ENCODE data around the gene GRK2. TPM values are rescaled to one million over a fixed set of nuclear protein-coding genes. Genes with fewer than 3 reads are reported as not detected.

The GRK2 gene
- total and polyA plus RNA-seq, 9 of the 15 experiments (the other 6 are each of a cell fraction or from before 2014, with no cell fraction given), result 0.24 to 95.8 (median 56.5) TPM

DNA sequence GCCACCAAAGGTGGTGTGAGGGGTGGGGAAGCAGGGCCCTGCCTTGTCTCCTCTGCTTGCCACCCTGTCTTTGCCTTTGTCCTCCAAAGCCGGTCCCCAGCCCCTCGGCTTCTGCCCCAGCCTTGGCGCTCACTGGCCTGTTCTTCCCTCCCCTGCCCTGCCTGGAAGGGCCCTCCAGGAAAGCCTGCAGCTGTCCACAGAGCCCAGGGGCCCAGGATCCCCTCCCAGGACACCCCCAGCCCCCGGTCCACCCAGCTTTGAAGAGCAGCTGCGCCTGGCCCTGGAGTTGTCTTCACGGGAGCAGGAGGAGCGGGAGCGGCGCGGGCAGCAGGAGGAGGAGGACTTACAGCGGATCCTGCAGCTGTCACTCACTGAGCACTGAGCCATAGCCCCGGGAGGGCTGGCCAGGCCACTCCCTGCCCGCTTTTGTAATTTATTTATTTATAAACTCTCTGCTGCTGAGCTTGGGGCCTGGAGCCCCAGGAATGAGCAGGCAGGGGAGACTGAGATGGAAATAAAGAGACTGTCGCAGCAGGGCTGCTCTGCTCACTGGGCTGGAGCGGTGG, 35.8 kb downstream of the GRK2 start (continued):
- TF ChIP-seq STAG1 (CRISPR knock-in tag; IDR thresholded peaks at IDR 0.05; ENCODE audit: borderline replicate concordance) (no peak), CHCHD3 (CRISPR knock-in tag; IDR thresholded peaks at IDR 0.05) (no peak), NCOA6 (IDR thresholded peaks at IDR 0.05) (no peak), NONO (IDR thresholded peaks at IDR 0.05; ENCODE audit: low read depth in 2 of 2, low read length in 1 of 2) (no peak), DACH1 (IDR thresholded peaks at IDR 0.05; ENCODE audit: partially characterized antibody) (no peak), KDM2B (CRISPR knock-in tag; IDR thresholded peaks at IDR 0.05) (no peak)

DNA sequence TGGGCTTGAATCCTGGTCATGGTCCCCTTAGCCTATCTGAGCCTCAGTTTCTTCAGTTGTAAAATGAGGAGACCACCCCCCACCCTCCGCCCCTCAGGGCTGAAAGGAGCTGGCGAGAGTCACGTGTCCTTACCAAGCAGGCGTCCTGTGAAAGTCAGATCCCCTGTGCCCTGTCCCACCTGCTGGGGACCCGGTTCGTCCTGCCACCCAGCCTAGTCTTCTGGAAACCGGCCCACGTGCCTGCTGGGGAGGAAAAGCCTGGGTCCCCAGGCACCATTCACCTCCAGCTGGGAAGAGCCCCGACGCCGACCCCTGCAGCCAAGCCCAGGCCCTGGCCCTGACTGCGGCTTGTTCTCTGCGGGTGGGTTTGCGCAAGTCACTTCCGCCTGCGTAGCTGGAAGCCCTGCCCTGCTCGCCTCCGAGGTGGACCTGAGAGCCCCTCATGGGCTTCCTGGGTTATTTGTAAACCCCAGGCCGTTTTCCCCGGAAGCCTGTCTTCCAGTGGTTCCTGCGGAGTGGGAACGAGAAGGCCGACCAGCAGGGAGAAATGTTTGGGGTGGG, 36.4 kb downstream of the GRK2 start:
- in situ Hi-C loops (cut with MboI), result no loop called here
- ATAC-seq (no peak), FAIRE-seq (no peak), DNase-seq (ENCODE audit: extremely low read depth in 1 of 4, low spot score in 3 of 4) (no peak)
- BruUV-seq (replicated peaks), result no TSS peak
- no peak overlapping the region for H2AFZ ChIP-seq (ENCODE audit: low read depth, low read length)
- intact Hi-C loops (cut with micrococcal nuclease), result no loop called here
- no peaks in the 10 kb centered on the region for H3K27me3 ChIP-seq (ENCODE audit: control insufficient read depth in 2 of 2, insufficient read depth in 2 of 2, low read length in 2 of 2)
- H3K4me3 ChIP-seq, result no peak overlapping the region
- no peaks in the 10 kb centered on the region for H4K20me1 ChIP-seq (replicated peaks; ENCODE audit: control insufficient read depth, insufficient read depth, low read length)
- no peak overlapping the region for H3K4me2 ChIP-seq (ENCODE audit: insufficient read depth, low read length)
- 88% methylated on average over 22 of the region's 23 CpGs for WGBS (ENCODE audit: insufficient coverage, low coverage, missing lambda C conversion rate)
- no peaks in the 10 kb centered on the region for H3K9me1 ChIP-seq (ENCODE audit: control insufficient read depth, insufficient read depth, low read length)
- no peak overlapping the region for H3K9ac ChIP-seq (ENCODE audit: insufficient read depth in 1 of 2, low read depth in 2 of 2, low read length in 2 of 2)
- ChIA-PET CTCF (ENCODE audit: low intra/inter-chr PET ratio) (no interaction called here), POLR2A (interaction anchor here (0.7 to 2.1 kb wide), 2 partner anchors 9 to 12 kb away, joined by 3 to 10 read pairs; no protein-coding TSS in a partner anchor)
- H3K36me3 ChIP-seq (ENCODE audit: control insufficient read depth, insufficient read depth, low read length), result peaks cover 43% of the 10 kb centered on the region; the same call in 2 of the 3 replicates
- H3K4me1 ChIP-seq (replicated peaks in 1 of 2; ENCODE audit: control insufficient read depth in 2 of 2, insufficient read depth in 2 of 2, low read length in 2 of 2), result peaks cover 0 to 38% of the 10 kb centered on the region in 2 experiments; a peak in 2 of 5 replicates
- H3K9me3 ChIP-seq (replicated peaks; ENCODE audit: control insufficient read depth, insufficient read depth, low read depth, low read length), result no peaks in the 10 kb centered on the region
- no peaks in the 10 kb centered on the region for H3K79me2 ChIP-seq (ENCODE audit: control insufficient read depth, insufficient read depth, low read length)
- H3K27ac ChIP-seq (ENCODE audit: extremely low read depth, low read depth, low read length), result no peak overlapping the region
- TF ChIP-seq DDX20 (tag; IDR thresholded peaks at IDR 0.05; ENCODE audit: low read depth) (no peak), ZBTB1 (CRISPR knock-in tag; IDR thresholded peaks at IDR 0.05; ENCODE audit: borderline replicate concordance, low read depth) (no peak), TOE1 (IDR thresholded peaks at IDR 0.05; ENCODE audit: borderline replicate concordance) (no peak), TOE1 (CRISPR knock-in tag; IDR thresholded peaks at IDR 0.05; ENCODE audit: borderline replicate concordance, low read depth) (no peak), SUPT5H (IDR thresholded peaks at IDR 0.05) (0 out of 2 replicates have a peak, but pooled peaks have one; percentile 39), HNRNPH1 (optimal IDR thresholded peaks at IDR 0.05; ENCODE audit: low read depth, low read length) (no peak)
- TF ChIP-seq, protein P1, sequence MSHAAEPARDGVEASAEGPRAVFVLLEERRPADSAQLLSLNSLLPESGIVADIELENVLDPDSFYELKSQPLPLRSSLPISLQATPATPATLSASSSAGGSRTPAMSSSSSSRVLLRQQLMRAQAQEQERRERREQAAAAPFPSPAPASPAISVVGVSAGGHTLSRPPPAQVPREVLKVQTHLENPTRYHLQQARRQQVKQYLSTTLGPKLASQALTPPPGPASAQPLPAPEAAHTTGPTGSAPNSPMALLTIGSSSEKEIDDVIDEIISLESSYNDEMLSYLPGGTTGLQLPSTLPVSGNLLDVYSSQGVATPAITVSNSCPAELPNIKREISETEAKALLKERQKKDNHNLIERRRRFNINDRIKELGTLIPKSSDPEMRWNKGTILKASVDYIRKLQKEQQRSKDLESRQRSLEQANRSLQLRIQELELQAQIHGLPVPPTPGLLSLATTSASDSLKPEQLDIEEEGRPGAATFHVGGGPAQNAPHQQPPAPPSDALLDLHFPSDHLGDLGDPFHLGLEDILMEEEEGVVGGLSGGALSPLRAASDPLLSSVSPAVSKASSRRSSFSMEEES (CRISPR knock-in tag; IDR thresholded peaks at IDR 0.05), result no peak
- TF ChIP-seq, protein P2, sequence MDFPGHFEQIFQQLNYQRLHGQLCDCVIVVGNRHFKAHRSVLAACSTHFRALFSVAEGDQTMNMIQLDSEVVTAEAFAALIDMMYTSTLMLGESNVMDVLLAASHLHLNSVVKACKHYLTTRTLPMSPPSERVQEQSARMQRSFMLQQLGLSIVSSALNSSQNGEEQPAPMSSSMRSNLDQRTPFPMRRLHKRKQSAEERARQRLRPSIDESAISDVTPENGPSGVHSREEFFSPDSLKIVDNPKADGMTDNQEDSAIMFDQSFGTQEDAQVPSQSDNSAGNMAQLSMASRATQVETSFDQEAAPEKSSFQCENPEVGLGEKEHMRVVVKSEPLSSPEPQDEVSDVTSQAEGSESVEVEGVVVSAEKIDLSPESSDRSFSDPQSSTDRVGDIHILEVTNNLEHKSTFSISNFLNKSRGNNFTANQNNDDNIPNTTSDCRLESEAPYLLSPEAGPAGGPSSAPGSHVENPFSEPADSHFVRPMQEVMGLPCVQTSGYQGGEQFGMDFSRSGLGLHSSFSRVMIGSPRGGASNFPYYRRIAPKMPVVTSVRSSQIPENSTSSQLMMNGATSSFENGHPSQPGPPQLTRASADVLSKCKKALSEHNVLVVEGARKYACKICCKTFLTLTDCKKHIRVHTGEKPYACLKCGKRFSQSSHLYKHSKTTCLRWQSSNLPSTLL (IDR thresholded peaks at IDR 0.05), result no peak
- TF ChIP-seq, protein P3, sequence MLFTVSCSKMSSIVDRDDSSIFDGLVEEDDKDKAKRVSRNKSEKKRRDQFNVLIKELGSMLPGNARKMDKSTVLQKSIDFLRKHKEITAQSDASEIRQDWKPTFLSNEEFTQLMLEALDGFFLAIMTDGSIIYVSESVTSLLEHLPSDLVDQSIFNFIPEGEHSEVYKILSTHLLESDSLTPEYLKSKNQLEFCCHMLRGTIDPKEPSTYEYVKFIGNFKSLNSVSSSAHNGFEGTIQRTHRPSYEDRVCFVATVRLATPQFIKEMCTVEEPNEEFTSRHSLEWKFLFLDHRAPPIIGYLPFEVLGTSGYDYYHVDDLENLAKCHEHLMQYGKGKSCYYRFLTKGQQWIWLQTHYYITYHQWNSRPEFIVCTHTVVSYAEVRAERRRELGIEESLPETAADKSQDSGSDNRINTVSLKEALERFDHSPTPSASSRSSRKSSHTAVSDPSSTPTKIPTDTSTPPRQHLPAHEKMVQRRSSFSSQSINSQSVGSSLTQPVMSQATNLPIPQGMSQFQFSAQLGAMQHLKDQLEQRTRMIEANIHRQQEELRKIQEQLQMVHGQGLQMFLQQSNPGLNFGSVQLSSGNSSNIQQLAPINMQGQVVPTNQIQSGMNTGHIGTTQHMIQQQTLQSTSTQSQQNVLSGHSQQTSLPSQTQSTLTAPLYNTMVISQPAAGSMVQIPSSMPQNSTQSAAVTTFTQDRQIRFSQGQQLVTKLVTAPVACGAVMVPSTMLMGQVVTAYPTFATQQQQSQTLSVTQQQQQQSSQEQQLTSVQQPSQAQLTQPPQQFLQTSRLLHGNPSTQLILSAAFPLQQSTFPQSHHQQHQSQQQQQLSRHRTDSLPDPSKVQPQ (CRISPR knock-in tag; IDR thresholded peaks at IDR 0.05; ENCODE audit: borderline replicate concordance), result no peak

Measured in K562 (cell line).